SK-N-MC (cell line): ENCODE measurements around the gene SLC5A9.

ENCODE experiments used
- EZH2 ChIP-seq: fragments of 200-600 bp; sonication (generic); IDR thresholded peaks from one replicate; pipeline ENCODE4 v1.6.1; 2017; ENCODE audit warnings: antibody characterized with exemption
- FOXP2 ChIP-seq: optimal IDR thresholded peaks from 2 replicates; pipeline ENCODE3; 2011; ENCODE audit warnings: mild to moderate bottlenecking, moderate library complexity; ENCODE audit not compliant: insufficient read depth; ENCODE audit errors: extremely low read length, control extremely low read depth
- POLR2AphosphoS5 ChIP-seq: IDR thresholded peaks from 2 replicates; pipeline ENCODE4 v1.6.1; 2012; ENCODE audit warnings: mild to moderate bottlenecking, low read depth, low read length, borderline replicate concordance

DNA sequence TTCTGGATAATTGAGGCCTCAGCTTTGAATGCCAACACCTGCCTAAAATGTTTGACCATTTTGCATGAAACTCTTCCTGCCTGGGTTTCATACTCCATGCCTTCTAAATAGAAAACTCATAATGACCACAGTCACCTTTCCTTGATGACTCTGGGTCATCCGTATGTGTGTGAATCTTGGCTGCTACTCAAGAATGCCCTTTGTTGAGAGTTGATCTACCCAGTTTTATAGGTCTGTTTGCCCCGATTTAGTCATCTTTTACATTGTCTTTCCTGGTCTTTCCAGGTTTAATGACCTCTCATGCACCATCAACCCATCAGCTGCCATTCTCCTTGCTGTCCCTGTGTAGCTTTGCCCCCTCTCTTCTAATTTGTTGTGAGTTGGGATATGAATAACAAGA is 2.7 kb upstream of the SLC5A9 start:
- TF ChIP-seq EZH2, result no peak
- TF ChIP-seq POLR2AphosphoS5, result no peak
- no peak for TF ChIP-seq FOXP2
